GM21825 (cell line): ENCODE results near the gene AKAP8L.
"Not testable (repeated sequence)": the region's sequence is repeated elsewhere in the genome, so short reads cannot be mapped to it uniquely, and the experiment has no call there.

Experiments
- ATAC-seq: cut with Tn5 transposase; IDR thresholded peaks from one replicate; pipeline ENCODE4 v1.9.1; 2021; ENCODE audit warnings: mild to moderate bottlenecking, moderate library complexity; ENCODE audit not compliant: unreplicated experiment

Gene AKAP8L

GRCh38 chr19:15421721-15422260, 3.0 kb upstream of the AKAP8L start:
- no peak for ATAC-seq

DNA sequence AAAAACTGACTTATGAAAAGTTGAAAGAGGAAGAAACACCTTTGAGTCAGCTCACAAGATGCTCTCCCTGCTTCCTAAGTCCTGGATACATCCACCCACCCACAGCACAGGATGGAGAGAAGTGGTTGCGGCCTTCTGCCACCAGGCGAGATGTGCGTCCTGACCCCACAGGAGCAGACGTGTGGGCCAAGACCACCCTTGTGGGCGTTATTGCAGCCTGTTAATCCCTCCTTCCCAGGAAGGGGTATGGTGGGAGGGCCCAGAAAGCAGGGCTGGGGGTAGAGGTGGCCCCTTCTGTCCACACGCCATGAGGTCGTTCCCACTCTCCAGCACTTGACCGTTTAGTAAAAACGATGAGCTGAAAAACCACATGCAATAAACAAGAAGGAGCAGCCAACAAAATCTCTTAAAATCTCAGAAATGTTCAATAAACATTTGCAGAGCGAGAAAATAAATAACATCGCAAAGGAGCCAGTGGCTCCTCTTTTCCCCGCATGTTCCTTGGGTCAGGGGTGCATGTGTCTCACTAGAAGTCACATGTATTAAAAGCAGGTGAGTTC, 2.4 kb upstream of the AKAP8L start:
- no peak for ATAC-seq

- ATAC-seq: no peak
Measured at GRCh38 chr19:15419413-15420025, 731 bp upstream of the AKAP8L start.

DNA sequence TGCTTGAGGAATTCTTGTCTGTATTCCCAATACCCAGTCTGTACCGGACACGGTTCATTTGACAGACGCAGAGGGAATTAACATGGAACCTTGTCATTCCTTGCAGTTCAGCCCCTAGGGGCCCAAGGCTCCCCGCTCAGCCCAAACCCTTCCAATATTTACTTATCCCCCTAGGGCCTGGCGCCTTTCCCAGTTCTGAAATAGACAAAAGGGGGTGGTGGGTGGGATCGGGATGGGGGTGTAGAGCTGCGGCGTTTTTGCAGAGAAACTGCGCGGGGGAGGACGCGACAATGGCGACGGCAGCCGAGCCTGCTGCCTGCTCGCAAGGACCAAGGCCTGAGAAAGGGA, 583 bp downstream of the AKAP8L start:
- ATAC-seq: no peak

DNA sequence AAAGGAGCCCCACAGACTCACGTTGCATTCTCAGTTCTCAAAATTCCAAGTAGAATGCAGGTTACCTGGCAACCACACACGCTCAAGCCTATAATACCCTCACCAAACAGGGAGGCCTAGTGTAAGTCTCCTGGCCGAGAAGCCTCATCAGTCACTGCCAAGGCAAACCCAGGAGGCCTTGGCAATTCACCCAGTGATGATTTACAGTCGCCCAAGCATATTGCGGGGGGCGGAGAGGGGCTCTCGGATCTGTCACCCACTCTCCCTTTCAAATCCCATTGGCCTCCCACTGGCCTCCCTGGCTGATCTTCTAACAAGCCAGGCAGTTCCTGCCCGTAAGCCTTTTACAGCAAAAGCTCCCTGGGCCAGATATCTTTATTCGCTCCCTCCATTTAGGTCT, 1.1 kb downstream of the AKAP8L start:
- no peak for ATAC-seq

GRCh38 chr19:15412832-15413231, 6.0 kb downstream of the AKAP8L start:
- ATAC-seq: no peak

DNA sequence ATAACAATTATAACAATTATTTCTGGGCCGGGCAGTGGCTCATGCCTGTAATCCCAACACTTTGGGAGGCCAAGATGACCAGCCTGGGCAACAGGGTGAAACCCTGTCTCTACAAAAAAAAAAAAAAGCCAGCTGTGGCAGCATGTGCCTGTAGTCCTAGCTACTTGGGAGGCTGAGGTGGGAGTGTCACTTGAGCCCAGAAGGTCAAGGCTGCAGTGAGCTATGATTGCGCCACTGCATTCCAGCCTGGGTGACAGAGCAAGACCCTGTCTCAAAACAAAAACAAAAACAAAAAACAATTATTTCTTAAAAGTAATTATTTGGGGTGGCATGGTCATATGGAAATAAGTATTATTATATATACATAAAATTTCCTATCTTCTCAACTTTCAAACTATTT, 7.4 kb downstream of the AKAP8L start:
- not testable (repeated sequence) for ATAC-seq

DNA sequence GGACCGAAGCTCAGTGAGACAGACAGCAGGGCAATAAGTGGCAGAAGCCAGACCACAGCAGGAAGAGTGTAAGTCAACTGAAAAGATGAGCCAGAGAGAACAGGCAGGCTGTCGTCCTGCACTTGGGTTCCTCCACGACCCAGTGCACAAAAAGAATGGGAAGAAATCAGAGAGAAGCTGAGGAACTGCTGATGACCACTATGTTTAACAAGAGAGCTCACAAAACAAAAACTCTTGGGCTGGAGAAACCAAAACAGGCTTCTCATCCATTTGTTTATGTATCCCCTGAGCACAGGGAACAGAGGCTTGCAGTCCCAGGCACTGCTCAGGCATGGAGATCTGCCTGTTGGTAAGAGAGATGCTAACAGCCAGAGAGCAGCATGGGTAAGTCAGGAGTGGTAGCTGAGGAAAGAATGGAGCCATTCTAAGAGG, 14.0 kb downstream of the AKAP8L start:
- ATAC-seq: no peak

DNA sequence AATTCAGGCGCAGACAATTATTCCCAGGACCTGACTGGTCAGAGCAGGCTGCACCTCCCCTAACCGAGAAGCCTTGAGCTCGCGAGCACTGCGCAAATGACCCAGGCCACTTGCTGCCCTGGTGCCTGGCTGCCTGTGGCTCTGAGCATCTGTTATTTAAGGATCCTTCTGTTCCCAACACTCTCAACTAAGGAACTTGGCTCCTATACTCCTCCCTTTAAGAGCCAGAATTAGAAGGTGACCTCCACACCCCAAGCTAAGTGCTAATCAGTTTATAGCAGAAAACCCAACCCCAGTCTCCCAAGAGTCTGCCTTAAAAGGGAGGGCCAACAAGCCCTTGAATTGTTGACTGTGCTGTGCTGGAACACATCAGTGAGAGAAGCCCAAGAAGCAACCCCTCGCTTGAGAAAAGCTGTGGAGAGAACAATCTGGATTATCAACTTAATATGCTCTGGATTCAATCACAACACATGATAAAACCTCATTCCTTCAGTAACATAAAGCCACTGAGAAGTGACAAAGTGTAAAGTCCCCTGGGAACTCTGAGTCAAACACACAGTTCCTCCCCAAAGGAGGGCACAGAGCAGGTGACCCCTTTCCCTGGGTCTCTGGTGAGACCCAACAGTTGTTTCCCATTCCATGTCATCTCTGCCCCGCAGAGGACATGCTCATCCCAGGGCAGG, 14.6 kb downstream of the AKAP8L start:
- no peak for ATAC-seq

- no peak for ATAC-seq
Measured at GRCh38 chr19:15403151-15403531, 15.6 kb downstream of the AKAP8L start.

- no peak for ATAC-seq
Measured at GRCh38 chr19:15402411-15403150, 16.2 kb downstream of the AKAP8L start.

DNA sequence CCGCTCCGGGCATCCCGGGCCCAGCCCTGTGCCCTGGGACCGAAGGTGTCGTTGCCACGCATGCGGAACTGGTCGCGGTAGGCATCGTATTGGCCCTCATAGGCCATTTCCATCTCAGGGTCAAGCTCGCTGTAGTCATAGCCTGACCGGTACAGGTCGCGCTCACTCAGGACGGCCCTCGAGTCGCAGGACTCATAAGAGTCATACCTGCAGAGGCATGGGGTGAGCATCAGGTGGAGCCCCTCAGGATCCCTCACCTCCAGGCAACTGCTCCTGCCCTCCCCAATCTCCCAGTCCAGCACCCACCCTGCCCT, 17.4 kb downstream of the AKAP8L start:
- no peak for ATAC-seq

DNA sequence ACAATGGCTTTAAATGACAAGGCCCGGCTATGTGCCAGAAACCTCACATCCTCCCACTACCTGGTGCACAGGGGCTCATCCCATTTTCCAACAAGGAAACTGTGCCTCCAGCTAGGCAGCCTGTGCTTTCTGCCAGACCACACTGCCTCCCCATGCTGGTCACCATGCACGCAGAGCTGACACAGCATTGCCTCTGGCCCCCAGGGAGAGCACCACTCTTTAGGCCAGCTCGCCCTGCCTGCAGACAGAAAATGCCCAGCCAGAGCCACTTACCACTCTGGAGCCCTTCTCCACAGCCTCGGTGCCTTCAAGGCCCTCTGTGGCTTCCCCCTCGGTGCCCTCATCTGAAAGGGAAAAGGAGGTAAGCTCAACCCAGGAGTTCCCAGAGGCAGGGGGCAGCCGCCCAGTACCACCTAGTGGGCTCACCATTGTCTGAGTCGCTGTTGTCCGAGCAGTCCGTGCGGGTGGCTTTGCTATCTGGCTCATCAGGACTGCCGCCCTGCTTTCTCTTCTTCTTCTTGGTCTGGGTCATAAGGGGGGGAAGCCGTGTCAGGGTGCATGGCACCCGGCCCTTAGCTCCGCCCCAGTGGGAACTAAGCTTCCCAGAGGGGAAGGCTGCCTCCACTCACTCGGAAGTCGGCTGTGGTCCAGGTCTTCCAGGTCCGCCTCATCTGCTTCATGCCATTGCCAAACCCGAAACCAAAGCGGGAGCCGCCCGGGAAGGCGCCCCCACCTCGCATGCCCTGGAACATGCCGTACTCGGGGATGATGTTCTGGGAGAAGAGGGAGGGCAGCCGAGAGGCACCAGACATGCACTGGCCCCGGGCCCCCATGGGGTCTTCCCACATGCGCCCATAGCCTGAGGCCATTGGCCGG, 18.0 kb downstream of the AKAP8L start:
- no peak for ATAC-seq

- no peak for ATAC-seq
Measured at GRCh38 chr19:15399635-15400034, 19.2 kb downstream of the AKAP8L start.

GRCh38 chr19:15399234-15399515, 19.6 kb downstream of the AKAP8L start:
- no peak for ATAC-seq

DNA sequence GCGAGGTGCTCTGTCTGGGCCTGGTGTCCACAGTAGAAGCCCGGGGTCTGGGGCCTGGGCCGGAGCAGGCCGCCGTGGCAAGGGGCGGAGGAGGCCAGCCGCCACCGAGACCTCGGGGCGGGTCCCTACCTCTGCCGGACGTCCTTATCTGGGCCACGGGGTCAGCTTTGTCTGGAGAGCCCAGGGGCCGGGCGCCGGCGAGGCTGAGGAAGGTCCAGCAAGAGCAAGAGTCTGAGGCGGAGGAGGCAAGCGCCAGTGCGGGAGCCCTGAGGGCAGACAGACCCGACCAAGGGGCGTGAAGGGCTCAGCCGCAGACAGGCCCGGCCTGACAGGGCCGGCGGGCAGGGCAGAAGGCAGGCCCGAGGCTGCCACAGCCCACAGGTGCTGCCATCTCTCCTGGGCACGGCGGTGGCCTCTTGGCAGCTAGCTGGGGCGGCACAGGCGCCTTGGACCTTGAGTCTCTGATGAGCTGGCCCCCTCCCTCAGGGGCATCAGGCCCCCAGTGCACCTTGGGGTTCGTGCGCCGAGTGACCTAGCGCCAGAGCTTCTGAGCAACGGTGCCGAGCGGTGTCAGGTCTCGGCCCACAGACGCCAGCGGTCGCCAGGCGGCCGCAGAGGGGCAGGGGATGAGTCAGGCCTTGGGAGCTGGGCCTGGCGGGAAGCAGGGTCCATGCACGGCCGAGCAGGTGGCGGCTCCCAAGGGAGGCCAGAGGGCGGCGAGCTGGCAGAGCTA, 20.1 kb downstream of the AKAP8L start:
- ATAC-seq: no peak

DNA sequence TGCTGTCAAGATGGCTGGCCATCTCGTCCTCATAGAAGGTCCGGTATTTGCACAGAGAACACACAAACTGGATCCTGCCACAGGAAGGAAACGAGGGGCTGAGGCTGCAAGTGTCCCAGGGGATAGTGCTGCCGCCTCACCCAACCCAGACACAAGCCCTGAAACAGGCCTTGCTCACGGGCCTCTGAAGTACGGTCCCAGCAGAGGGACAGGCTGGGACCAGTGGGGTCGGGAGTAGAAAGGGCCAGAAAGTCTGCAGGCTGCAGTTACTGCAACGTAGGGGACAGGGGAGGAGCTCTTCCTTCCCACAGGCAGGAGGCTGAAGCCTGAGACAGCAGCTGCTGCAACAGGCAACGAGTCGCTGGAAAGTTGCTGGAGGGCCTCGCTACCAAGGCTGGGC, 21.0 kb downstream of the AKAP8L start:
- ATAC-seq: no peak

DNA sequence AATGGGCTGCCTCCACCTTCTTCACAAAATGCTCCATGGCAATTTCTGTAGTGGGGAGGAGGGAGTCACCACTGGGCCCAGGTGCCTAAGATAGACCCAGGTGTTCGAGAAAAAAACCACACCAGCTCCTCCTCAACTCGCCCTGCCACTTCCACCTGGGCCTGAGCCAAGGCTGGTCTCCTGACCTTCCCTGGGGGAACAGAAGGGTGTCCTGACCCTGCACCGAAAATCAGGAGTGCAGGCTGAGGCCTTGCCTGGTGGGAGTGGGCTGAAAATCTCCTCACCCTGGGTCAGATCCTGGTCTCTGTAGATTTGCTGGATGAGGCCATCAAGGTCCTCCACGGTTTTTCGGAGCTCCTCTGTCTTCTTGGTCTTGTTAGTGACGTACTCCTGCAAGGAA, 21.6 kb downstream of the AKAP8L start:
- ATAC-seq: no peak

- no peak for ATAC-seq
Measured at GRCh38 chr19:15396436-15396835, 22.4 kb downstream of the AKAP8L start.

DNA sequence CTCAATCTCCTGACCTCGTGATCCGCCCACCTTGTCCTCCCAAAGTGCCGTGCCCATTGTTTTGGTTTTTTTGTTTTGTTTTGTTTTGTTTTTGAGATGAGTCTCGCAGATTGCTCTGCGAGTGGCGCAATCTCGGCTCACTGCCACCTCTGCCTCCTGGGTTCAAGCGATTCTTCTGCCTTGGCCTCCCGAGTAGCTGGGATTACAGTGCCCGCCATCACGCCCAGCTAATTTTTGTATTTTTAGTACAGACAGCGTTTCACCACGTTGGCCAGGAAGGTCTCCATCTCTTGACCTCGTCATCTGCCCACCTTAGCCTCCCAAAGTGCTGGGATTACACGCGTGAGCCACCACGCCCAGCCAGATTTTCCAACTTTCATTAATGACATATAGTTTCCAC, 23.5 kb downstream of the AKAP8L start:
- ATAC-seq: not testable (repeated sequence)
